Cardiac muscle cell (in vitro differentiated cells and primary cell): ENCODE measurements around the gene FARP2. TPM values are rescaled to one million over a fixed set of nuclear protein-coding genes. Genes with fewer than 3 reads are reported as not detected.

Experiments used
- DNase-seq, 2 donors: peaks; one replicate each; pipeline versions ENCODE4 v3.0.0 to v3.0.0-alpha.2; 2010 to 2017; ENCODE audit warnings: low read depth in 1 of 2, low spot score in 1 of 2
- H3K27ac ChIP-seq: fragments of 200-600 bp; sonication (generic); 2 replicates; pipeline ENCODE4 v1.5.1; 2016
- H3K27me3 ChIP-seq: fragments of 200-600 bp; sonication (generic); 2 replicates; pipeline ENCODE4 v1.6.0; 2016; ENCODE audit warnings: control low read depth
- H3K36me3 ChIP-seq: fragments of 200-600 bp; sonication (generic); 2 replicates; pipeline ENCODE4 v1.5.1; 2016; ENCODE audit warnings: control low read depth
- H3K4me1 ChIP-seq: fragments of 200-600 bp; sonication (generic); 2 replicates; pipeline ENCODE4 v1.8.1; 2017; ENCODE audit warnings: low read depth, mild to moderate bottlenecking, mixed run types
- H3K4me3 ChIP-seq: fragments of 200-600 bp; sonication (generic); 2 replicates; pipeline ENCODE4 v1.5.1; 2016; ENCODE audit warnings: mild to moderate bottlenecking
- H3K9me3 ChIP-seq: fragments of 200-600 bp; sonication (generic); 2 replicates; pipeline ENCODE4 v1.5.1; 2017; ENCODE audit warnings: low read depth, mild to moderate bottlenecking, control low read depth
- polyA plus RNA-seq: library from polyadenylated mRNA; unstranded; fragments of >200 nt; fragmentation: Nextera tagmentation; extraction: Ambion mirVana; gene quantifications from 2 replicates; pipeline ENCODE4 v1.2.1, GENCODE V29; 2016
- total RNA-seq: library from RNA; depleted of rRNA; stranded (reverse); fragments of >200 nt; gene quantifications from 2 replicates; pipeline ENCODE4 v1.2.3, GENCODE V29; 2016
- TF ChIP-seq, protein P1 (sequence below): IDR thresholded peaks from 2 replicates; pipeline ENCODE4 v1.5.1; 2012; ENCODE audit warnings: low read depth, mild to moderate bottlenecking, low read length

The FARP2 gene
- total and polyA plus RNA-seq, 2 experiments from 2014 or later = 24.4 to 26.5 TPM

DNA sequence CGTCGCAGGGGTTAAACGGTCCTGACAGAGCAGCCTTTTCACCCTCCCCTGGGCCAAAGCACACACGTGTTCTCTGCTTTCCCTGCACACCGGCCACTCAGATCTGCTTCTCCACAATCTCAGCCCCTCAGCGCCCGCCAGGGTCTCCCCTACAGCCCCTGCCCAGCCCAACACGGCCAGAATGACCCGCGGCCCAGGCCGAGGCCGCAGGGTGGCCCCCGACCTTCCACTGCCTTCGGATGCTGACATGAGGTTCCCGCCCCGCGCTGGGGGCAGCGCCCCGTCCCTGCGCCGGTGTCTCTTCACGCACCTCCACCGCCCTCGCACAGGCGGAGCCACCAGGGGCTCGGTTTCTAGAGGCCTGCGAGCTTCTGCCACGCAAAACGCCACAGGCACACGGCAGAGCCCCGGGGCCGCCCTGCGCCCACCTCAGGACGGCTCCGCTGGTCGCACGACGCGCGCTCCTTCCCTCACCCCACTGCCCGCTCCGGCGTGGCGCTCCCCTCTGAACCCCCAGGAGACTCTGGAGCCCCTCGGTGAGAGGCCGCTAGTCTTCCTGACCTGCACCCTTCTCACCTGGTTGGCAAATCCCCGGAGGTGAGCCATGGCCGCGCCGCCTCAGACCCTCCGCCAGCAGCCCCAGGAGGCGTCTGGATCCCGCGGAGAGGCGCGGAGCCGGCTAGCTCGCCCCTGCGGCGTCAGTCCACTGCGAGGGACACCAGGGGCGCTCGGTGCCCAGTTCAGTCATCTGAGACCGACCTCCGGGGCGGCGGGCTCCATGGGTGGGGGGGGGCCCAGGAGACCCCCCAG, 151.6 kb downstream of the FARP2 start:
- peak; percentile 37 to 84 for DNase-seq
- Histone ChIP-seq H3K27ac (peak overlapping the region; percentile 89), H3K4me1 (peaks cover 22% of the 10 kb centered on the region), H3K27me3 (no peaks in the 10 kb centered on the region), H3K4me3 (peak overlapping the region; percentile 94), H3K36me3 (no peaks in the 10 kb centered on the region), H3K9me3 (no peaks in the 10 kb centered on the region)
- TF ChIP-seq, protein P1, sequence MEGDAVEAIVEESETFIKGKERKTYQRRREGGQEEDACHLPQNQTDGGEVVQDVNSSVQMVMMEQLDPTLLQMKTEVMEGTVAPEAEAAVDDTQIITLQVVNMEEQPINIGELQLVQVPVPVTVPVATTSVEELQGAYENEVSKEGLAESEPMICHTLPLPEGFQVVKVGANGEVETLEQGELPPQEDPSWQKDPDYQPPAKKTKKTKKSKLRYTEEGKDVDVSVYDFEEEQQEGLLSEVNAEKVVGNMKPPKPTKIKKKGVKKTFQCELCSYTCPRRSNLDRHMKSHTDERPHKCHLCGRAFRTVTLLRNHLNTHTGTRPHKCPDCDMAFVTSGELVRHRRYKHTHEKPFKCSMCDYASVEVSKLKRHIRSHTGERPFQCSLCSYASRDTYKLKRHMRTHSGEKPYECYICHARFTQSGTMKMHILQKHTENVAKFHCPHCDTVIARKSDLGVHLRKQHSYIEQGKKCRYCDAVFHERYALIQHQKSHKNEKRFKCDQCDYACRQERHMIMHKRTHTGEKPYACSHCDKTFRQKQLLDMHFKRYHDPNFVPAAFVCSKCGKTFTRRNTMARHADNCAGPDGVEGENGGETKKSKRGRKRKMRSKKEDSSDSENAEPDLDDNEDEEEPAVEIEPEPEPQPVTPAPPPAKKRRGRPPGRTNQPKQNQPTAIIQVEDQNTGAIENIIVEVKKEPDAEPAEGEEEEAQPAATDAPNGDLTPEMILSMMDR = peak; percentile 24

DNA sequence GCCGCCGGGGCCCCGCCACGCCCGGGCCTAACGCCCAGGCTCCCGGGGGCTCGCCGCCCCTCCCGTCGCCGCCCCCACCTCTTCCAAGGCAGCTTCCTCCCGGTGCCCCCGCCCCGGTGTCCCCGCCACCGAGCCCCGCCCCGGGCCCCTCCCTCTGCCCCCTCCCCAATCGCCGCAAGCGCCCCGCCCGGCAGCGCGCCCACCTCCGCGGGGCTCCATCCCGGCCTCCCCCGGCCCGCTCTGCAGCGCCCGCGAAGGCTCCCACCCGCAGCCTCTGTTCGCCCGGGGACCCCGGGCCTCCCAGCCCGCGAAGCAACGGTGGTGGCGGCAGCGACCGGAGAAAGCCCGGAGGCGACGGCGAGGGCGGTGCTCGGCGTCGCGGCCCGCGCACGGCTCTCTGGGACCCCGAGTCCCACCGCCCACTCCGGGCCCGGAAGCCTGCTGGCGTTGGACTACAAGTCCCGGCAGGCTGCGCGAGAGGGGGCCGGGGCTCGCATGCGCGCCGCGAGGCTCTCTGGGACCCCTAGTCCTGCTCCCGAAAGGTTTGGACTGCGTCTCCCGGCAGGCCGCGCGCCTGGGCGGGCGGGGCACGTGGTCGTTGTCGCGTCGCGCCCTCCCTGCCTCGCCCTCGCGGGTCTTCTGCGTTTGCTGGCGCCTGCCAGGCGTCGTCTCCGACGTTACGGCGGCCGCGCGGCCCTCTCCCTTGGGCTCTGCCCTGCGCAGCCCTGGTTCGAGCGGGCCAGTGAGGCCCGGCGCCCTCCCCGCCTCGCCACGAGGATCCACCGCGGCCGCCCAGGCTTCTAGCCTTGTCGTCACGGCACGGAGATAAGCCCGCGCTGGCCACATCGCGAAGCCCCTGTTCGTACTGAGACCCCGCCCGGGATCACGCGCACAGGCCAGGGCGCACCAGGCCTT, 152.4 kb downstream of the FARP2 start, which contains the start of gene STK25:
Gene STK25, minus strand, starts transcription at position 345 of the 915 bp plus-strand sequence. CDS start 549 bp downstream, outside the sequence.
- Histone ChIP-seq H3K27ac (peak within 1 kb of the TSS; percentile 89), H3K36me3 (no peaks in the 10 kb centered on the region), H3K4me3 (peak within 1 kb of the TSS; percentile 94), H3K9me3 (no peaks in the 10 kb centered on the region), H3K27me3 (no peaks in the 10 kb centered on the region), H3K4me1 (peaks cover 22% of the 10 kb centered on the region)
- peak; percentile 99 for DNase-seq
- TF ChIP-seq, protein P1 = no peak

DNA sequence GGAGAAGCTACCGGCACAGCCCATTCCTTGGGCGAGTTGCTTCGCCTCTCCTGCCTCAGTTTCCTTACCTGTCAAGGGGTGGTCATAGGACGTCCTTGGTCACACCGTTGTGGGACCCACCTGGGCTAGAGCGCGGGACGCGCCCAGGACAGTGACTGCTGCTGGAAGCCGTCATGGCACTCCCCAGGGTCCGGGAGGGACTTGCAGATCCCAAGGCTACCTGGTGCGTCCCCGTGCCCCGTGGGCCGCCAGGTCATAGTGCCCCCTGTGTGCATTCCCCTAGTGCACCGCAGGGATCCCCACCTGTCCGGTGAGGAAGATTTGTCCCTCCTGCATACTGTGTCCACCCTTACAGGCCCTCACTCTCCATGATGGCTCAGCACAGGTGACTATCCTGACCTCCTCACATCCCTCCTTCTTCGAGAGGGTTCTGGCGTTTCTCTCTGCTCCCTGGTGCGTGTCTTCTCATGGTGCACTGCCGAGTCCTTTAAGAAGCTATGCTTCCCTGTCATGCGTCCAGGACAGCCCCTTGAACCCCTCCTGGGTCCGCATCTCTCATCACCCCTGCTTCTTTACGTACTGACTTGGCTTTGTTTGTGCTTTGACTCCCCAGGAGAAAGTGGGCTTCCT, 153.2 kb downstream of the FARP2 start:
- DNase-seq = no peak

DNA sequence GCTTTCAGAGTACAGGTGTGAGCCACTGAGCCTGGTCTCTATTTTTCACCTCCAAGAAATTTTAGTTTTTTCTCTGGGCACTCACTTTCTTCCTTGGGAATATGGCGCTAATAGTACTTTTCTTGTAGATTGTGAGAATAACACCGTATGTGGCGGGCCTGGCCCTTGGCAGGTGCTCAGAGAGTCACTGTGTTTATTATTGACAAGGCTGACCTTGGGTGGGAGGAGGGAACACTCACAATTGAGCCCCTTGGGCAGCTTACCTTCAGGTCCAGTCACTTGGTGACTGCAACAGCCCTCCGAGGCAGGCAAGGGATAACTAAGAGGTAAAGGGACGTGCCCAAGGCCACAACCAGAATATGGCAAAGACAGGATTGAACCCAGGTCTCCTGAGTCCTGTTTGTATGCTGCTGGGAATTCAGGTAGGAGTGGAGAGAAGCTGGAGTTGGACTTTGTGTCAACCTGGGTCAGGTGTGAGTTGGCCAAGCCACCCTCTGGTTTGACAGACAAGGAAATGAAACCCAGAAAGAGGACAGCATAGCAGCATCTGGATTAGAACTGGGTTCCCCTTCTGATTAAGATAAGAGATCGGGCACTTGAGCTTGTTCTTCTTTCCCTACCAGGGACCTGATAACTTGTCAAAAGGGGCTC, 155.1 kb downstream of the FARP2 start:
- no peak for DNase-seq
- H3K27ac ChIP-seq = no peak overlapping the region
- TF ChIP-seq, protein P1 = no peak
- H3K36me3 ChIP-seq = no peaks in the 10 kb centered on the region
- peaks cover 11% of the 10 kb centered on the region for H3K4me1 ChIP-seq
- no peak overlapping the region for H3K4me3 ChIP-seq
- no peaks in the 10 kb centered on the region for H3K27me3 ChIP-seq
- no peaks in the 10 kb centered on the region for H3K9me3 ChIP-seq

More for the DNA sequence above, 153.2 kb downstream of the FARP2 start:
- Histone ChIP-seq H3K4me3 (peak overlapping the region; percentile 94), H3K27me3 (no peaks in the 10 kb centered on the region), H3K27ac (peak overlapping the region; percentile 77), H3K9me3 (no peaks in the 10 kb centered on the region), H3K4me1 (peaks cover 22% of the 10 kb centered on the region), H3K36me3 (no peaks in the 10 kb centered on the region)
- TF ChIP-seq, protein P1 = no peak

DNA sequence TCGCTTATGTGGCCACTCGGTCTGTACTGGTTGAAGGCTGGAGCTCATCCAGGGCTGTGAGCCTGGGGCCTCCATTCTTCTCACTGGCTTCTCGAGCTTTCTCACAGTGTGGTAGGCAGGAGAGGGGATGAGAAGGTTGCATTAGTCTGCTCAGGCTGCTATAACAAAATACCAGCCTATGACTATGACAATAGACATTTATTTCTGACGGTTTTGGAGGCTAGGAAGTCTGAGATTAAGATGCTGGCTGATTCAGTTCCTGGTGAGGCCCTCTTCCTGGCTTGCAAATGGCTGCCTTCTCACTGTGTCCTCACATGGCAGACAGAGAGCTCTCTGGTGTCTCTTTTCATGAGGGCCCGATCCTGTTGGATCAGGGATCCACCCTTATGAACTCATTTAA, 158.5 kb downstream of the FARP2 start:
- no peak for DNase-seq
- Histone ChIP-seq H3K4me1 (no peaks in the 10 kb centered on the region), H3K4me3 (no peak overlapping the region), H3K27ac (no peak overlapping the region), H3K9me3 (no peaks in the 10 kb centered on the region), H3K36me3 (no peaks in the 10 kb centered on the region), H3K27me3 (no peaks in the 10 kb centered on the region)
- TF ChIP-seq, protein P1 = no peak
